Lung microvascular endothelial cell (primary cell): ENCODE data around the gene EID2. TPM values are rescaled to one million over a fixed set of nuclear protein-coding genes. Genes with fewer than 3 reads are reported as not detected.
A peak's percentile ranks its signal among the peaks of the same experiment; 100 is the strongest.

Source experiments
- DNase-seq, 2 donors: peaks; one replicate each; pipeline versions ENCODE4 v3.0.0 to v3.0.0-alpha.2; 2010; ENCODE audit warnings: low read depth in 2 of 2
- total RNA-seq: library from RNA; depleted of rRNA; stranded (reverse); fragments of >200 nt; gene quantifications from 2 replicates; pipeline ENCODE4 v1.2.1, GENCODE V29; 2014

The EID2 gene
- total RNA-seq, 1 donor from 2014 or later: 14.3 TPM

DNA sequence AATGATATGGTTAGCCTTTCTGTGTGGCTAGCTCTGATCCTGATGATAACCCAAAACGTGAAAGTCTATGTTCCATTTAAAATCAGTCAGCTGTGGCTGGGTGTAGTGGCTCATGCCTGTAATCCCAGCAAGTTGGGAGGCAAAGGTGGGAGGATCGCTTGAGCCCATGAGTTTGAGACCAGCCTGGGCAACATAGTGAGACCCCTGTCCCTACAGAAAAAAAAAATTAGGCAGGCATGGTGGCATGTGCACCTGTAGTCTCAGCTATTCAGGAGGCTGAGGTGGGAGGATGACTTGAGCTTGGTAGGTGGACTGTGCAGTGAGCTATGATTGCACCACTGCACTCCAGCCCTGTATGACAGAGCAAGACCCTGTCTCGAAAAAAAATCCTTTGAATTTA, 6.2 kb downstream of the EID2 start:
- no peak for DNase-seq

DNA sequence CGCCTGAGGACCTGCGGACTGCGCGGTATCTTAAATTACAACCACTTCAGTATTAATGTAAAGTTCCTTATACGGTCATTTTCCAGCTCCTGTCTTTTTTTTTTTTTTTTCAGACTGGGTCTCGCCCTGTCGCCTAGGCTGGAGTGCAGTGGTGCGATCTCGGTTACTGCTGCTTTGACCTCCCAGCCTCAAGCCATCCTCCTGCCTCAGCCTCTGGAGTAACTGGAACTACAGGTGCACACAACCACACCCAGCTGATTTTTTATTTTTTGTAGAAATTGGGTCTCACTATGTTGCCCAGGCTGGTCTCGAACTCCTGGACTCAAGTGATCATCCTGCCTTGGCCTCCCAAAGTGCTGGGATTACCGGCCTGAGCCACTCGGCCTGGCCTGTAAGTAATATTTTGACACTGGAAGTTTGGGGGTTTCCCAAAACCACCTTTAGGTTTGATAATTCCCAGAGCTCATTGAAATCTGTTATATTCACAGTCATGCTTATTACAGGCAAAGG, 6.9 kb downstream of the EID2 start:
- no peak for DNase-seq

DNA sequence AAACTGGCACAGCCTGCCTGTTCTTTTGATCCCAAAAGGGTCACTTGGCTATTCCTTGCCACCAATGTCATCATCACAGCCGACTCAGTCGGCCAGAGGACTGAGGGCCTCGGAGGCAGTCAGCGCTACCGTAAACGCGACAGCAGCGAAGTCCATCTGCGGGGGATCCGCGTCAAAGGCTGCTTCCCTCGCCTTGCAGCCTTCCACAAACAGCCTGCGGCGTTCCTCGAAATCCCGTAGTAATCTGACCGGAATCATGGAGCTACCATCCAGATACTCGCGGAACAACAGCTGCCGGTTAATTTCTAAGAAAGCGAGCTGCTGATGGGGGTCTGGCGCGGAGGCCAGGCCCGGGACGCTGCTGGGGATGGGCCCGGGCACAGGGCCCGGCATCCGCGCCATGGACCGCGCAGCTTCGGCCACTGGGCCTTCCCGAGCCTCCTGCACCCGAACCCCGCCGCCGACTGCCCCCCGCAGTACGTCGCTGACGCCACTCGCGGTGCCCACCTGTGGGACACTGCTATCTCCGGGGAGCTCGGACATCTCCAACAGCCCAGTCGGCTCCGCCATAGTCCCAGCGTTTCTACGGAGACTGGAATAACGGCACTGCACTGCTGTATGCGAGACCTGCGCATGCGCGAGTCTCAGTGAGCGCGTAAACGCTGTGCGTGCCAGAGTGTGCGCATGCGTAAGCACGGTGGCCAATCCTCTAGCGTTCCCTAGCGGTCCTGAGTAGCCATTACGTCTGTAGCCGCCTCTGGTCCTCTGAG, 7.5 kb downstream of the EID2 start, which contains the start of gene EID2B:
EID2B (minus strand) TSS at position 620 of the 770 bp plus-strand sequence; CDS start at position 570, 50 bp downstream.
- DNase-seq: peak; percentile 96 to 98

DNA sequence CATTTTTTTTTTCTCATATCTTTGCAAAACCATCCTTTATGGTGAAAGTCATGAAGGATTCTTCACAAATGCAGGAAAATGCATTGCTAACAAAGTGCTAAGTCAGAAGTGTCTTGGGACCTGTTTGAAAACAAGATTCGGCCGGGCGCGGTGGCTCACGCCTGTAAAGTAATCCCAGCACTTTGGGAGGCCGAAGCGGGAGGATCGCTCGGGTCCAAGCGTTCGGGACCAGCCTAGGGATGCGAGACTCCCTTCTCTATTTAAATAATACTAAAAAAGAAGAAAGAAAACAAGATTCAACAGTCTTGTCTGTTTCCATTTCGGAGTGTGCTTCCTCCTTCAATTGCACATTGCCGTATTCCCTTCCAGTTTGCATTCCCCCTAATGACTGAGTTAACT, 8.1 kb downstream of the EID2 start:
- no peak for DNase-seq

DNA sequence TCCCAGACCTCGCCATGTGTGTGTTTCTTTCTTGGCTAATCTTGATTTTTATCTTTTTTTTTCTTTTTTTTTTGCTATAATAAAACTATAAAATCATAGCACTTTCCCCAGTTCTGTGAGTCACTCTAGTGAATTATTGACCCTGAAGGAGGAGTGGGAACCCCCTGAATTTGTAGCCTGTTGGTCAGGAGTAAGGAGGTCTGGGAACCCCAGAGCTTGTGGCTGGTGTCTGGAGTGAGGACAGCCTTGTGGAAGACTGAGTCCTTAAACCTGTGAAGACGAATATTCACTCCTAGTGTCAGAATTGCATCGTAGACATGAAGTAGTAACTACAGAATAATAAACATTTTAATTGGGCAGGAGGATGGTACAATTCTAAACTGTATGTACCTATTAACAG, 14.8 kb downstream of the EID2 start:
- DNase-seq: no peak

DNA sequence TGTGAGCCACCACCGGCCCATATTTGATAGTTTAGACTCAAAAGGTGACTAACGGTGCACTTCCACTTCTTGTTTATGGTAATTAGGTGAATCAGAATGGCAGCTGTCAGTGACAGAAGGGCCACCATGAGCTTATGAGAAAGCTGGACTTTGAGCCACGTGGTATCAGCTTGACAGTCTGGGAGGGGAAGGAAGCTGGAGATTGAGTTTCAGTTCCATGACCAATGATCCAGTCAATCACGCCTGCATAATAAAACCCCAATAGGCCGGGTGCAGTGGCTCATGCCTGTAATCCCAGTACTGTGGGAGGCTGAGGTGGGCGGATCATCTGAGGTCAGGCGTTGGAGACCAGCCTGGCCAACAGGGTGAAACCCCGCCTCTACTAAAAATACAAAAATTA, 15.5 kb downstream of the EID2 start:
- no peak for DNase-seq

DNA sequence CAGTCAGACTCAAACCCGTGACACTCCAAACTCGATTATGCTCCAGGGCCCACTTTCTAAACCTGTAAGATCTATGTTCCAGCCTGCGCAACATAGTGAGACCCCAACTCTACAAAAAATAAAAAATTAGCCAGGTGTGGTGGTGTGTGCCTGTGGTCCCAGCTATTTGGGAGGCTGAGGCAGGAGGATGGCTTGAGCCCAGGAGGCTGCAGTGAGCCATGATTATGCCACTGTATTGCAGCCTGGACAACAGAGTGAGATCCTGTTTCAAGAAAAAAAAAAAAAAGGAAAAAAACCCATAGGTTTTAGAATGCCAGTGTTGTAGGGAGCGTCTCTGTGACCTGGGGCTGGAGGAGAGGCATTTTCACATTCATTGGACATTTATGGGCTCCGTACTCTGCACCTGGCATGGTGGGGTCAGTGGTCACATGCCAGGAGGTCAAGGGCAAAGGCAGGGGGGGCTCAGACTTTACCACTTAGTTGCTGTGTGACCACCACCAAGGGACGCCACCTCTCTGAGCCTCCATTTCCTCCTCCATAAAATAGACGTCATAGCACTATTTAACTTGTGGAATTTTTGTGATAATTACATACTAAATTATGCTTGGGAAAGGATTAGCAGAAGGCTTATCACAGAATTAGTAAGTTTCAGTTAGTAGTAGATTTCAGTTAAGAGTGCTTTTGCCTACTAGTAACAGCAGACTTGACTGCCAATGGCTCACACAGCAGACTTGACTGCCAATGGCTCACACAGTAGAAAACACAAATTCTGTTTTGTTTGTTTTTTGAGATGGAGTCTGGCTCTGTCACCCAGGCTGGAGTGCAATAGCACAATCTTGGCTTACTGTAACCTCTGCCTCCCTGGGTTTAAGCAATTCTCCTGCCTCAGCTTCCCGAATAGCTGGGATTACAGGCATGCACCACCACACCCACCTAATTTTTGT, 19.1 kb downstream of the EID2 start:
- DNase-seq: no peak

DNA sequence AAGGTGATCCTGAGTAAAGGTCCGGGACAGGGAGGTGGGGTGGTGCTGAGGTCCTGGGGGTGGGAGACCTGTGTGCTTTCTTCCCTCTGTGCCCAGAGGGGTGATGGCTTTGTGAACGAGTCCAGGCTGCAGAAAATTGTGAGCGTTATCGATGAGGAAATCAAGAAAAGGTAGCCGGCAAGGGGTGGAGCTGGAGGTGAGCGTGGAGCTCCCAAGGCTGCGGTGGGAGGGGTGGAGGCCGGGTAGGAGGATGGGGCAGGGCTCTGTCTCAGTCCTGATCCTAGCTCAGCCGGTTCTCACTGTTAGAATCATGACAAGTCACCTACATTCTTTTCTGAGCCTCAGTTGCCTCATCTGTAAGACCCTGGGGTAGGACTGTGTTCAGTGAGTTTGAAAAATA, 21.0 kb downstream of the EID2 start:
- DNase-seq: no peak

DNA sequence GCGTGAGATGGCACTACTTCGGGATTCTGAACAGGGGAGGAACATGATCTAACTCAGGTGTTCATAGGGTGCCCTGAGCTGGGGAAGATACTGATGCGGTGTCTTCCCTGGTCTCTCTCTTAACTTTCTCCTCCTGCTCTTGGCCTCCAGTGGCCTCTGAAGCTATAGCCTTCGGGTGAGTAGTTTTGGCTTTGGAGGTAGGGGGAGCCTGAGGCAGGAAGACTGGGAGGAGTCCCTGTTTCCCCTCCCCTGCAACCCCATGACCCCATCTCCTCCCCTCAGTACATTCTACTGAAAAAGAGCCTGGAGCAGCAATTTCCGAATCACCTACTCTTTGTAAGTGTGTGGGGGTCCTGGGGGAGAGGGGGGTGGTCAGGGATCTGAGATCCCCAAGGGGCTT, 21.5 kb downstream of the EID2 start:
- DNase-seq: no peak

DNA sequence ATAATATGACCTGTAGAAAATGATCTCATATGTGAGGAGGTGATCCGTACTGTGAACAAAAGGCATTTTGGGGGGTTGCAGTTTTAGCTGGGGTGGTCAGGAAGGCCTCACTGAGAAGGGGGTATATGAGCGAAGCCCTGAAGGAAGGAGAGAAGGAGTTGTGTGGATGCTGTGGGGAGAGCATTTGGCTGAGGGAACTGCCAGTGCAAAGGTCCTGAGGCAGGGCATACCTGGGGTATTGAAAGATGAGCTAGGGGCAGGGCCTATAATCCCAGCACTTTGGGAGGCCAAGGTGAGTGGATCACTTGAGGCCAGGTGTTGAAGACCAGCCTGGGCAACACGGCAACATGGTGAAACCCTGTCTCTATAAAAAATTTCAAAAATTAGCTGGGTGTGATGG, 22.5 kb downstream of the EID2 start:
- no peak for DNase-seq

DNA sequence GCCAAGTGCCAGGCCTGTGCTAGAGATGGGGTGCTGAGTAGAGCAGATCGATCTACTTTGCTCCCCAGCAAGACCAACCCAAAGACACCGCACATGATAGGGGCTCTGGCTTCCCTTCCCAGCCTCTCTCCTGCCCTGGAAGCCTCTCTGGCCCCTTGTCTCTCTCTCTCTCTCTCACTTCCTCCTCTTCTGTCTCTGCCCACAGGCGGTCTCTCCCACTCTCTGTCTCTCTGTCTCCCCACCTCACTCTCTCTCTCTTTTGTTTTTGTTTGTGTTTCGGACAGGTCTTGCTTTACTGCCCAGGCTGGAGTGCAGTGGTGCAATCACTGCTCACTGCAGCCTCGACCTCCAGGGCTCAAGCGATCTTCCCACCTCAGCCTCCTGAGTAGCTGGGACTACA, 23.7 kb downstream of the EID2 start:
- no peak for DNase-seq

DNA sequence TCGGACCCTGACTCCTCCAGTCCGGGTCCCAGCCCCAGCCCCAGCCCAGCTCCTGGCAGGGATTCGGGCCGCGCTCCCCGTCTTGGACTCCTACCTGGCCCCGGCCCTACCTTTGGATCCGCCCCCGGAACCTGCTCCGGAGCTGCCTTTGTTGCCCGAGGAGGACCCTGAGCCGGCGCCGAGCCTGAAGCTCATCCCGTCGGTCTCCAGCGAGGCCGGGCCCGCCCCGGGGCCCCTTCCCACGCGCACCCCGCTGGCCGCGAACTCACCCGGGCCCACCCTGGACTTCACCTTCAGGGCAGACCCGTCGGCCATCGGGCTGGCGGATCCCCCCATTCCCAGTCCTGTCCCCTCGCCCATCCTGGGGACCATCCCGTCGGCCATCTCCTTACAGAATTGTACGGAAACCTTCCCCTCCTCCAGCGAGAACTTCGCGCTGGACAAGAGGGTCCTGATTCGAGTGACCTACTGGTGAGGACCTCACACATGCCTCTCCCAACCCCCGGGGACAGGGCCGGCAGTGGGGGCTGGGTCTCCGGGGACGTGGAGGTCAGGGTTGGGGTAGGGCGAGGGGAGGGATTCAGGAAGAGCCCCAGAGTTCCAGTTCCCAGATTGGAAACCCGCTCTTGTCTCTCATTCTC, 24.3 kb downstream of the EID2 start:
- no peak for DNase-seq

DNA sequence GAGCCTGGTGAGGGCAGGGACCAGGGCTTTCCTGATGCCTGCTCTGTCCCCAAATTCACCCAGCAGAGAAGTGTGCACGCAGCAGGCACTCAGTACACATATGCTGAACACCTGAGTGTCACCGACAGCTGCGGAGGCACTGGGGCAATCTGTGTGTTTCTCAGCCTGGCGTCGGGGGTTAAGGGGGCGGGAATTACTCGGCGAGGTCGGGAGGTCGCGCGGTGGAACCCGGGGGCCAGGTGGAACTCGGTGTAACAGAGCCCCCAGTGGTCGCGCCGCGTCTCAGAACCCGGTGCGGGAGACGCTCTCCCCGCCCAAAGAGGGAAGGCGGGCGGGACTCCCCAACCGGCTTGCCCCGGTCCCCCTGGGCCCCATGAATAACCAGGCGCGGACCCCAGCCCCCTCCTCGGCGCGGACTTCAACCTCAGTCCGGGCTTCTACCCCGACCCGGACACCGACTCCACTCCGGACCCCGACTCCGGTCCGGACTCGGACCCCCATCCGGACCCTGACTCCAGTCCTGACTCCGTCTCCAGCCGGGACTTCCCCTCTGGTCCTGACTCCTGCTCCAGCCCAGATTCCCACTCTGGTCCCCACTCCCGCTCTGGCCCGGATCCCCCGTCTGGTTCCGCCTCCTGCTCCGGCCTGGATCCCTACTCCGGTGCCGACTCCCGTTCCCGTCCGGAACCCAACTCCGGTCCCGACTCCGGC, 25.0 kb downstream of the EID2 start, which contains the start of gene SELENOV:
SELENOV (plus strand) TSS at position 300 of the 711 bp plus-strand sequence; CDS start at position 374, 74 bp downstream.
- no peak for DNase-seq

DNA sequence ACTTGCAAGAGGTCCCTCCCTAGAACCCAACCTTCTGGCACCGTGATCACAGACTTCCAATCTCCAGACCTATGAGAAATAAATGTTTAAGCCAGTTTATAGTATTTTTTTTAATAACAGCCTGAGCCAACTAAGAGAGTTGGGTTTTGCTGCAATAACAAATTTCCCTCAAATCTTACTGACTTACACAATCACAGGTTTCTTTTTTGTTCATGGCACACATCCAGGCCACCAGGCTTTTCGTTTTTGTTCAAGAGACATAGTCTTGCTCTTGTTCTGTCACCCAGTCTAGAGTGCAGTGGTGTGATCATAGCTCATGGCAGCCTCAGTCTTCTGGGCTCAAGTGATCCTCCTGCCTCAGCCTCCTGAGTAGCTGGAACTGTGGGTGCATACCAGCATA, 27.0 kb downstream of the EID2 start:
- DNase-seq: no peak

DNA sequence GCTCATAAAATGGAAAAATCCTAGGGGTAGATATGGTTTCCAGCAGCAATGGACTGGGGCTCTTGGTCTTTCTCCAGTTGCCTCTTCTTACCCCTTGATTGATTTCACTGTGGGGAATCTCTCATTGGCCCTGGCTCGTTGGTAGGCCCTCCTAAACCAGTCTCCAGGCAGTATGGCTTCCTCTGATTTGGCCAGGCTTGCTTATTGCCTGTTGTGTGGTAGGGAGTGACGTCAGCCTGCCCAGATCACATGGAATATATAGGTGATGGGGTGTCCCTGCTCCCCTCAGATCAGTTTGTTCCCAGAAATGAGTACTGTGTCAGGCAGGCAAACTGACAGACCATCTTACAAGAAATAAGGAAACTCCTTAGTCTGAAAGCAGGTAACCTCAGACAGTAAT, 30.7 kb downstream of the EID2 start:
- no peak for DNase-seq

DNA sequence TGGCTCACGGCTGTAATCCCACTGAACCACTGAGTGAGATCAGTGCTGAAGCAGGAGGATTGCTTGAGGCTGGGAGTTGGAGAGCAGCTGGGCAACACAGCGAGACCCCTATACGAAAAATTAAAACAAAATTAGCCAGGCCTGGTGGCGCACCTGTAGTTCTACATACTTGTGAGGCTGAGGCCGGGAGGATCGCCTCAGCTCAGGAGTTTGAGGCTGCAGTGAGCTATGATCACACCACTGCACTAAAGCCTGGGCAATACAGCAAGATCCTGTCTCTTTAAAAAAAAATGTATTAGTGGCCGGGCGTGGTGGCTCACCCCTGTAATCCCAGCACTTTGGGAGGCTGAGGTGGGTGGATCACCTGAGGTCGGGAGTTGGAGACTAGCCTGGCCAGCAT, 31.3 kb downstream of the EID2 start:
- DNase-seq: no peak

DNA sequence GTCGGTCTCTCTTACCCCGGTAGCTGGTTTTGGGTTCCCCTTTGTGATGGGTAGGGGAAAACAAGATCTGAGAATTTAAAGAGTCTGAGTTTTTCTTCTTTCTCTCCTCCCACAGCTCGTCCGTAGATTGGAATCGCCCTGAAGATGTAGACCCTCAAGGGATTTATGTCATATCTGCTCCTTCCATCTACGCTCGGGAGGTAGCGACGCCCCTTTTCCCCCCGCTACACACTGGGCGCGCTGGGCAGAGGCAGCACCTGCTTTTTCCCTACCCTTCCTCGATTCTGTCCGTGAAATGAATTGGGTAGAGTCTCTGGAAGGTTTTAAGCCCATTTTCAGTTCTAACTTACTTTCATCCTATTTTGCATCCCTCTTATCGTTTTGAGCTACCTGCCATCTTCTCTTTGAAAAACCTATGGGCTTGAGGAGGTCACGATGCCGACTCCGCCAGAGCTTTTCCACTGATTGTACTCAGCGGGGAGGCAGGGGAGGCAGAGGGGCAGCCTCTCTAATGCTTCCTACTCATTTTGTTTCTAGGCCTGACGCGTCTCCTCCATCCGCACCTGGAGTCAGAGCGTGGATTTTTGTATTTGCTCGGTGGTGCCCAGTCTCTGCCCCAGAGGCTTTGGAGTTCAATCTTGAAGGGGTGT, 32.1 kb downstream of the EID2 start:
- DNase-seq: no peak

DNA sequence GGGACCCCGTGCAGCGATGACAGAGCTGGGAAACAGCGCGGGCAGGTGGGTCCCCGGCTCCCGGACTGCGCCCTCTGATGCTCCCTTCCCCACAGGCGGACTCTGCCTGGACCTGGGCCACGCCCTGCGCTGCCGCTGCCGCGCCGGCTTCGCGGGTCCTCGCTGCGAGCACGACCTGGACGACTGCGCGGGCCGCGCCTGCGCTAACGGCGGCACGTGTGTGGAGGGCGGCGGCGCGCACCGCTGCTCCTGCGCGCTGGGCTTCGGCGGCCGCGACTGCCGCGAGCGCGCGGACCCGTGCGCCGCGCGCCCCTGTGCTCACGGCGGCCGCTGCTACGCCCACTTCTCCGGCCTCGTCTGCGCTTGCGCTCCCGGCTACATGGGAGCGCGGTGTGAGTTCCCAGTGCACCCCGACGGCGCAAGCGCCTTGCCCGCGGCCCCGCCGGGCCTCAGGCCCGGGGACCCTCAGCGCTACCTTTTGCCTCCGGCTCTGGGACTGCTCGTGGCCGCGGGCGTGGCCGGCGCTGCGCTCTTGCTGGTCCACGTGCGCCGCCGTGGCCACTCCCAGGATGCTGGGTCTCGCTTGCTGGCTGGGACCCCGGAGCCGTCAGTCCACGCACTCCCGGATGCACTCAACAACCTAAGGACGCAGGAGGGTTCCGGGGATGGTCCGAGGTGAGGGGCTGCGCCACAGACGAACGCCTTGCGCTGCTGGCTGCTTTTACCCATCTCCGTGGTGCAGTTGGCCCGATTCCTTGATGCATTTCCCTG, 32.8 kb downstream of the EID2 start:
- DNase-seq: peak; percentile 72 to 79

DNA sequence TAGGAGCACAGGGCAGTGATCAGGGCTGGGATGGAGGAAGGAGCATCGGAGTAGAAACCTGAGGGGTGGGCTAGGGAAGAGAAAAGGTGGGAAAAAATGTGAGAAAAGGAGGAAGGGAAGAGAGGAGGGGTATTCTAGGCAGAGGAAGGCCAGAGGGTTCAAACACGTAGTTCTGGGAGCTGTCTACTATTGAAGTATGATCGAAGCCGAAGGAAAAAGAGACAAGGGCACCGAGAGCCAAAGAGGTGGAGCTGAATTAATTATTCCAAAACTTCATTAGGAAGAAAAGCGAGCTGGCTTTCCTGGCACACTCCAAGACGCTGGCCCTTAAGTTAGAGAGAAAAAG, 33.4 kb downstream of the EID2 start:
- DNase-seq: no peak
